ENCODE measurements around the gene LCT.

The LCT gene

DNA sequence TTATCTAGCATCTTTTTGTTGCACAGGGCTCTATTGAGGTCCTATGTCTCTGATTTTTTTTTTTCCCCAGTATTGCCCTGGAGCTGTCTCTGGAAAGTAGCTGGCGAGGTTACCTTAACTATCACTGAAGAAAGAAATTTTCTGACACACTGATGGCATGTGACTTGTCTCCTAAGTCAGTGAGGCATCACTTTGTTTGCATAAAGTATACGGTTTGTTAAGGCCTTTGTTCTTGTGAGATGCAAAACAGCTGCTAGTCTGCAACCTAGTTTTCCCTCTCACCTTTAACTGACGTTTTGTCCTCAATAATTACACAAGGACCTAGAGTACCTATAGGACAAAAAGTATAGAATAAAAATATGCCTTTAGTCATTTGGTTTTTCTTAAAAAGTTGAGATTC lies 53.5 kb downstream of the LCT start:
- Histone ChIP-seq H3K36me3 (ENCODE audit: insufficient read depth, insufficient read length, low read length) (peaks cover 72% of the 10 kb centered on the region), H3K27me3 (ENCODE audit: insufficient read depth, insufficient read length) (no peaks in the 10 kb centered on the region), H3K4me3 (ENCODE audit: insufficient read length, low read depth) (no peak overlapping the region), H3K9me3 (ENCODE audit: insufficient read depth, low read length) (no peaks in the 10 kb centered on the region), H3K4me1 (ENCODE audit: insufficient read depth, insufficient read length) (no peaks in the 10 kb centered on the region), H3K9ac (ENCODE audit: insufficient read length, low read depth) (no peak overlapping the region)
- TF ChIP-seq SUZ12 (IDR thresholded peaks at IDR 0.05; ENCODE audit: extremely low read depth, insufficient read depth, insufficient read length): no peak
- no peak for TF ChIP-seq YY1 (IDR thresholded peaks at IDR 0.05; ENCODE audit: insufficient read depth, insufficient read length)
- no peak for TF ChIP-seq ZNF274 (IDR thresholded peaks at IDR 0.05; ENCODE audit: low read depth, low read length)
- no peak for DNase-seq (ENCODE audit: low read depth, low spot score)

DNA sequence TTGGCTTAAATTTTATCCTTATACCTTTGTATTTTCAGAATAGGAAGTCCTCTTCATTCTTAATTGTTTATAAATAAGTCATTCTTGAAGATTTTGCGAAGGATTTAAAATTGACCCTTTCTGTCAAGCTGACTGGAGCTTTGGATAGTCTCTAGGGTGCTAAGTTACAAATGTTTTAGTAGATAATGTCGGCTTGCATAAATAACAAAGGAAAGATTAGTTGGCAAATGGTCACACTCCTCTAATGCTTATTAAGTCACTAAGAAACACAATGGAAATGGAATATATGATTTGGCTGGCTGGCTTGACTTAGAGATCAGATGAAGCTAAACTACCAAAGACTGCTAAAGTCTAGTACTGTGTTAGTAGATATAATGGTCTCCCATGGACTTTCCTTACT lies 54.8 kb downstream of the LCT start:
- Histone ChIP-seq H3K27me3 (ENCODE audit: insufficient read depth, insufficient read length) (no peaks in the 10 kb centered on the region), H3K36me3 (ENCODE audit: insufficient read depth, insufficient read length, low read length) (peaks cover 79% of the 10 kb centered on the region), H3K9me3 (ENCODE audit: insufficient read depth, low read length) (no peaks in the 10 kb centered on the region), H3K4me1 (ENCODE audit: insufficient read depth, insufficient read length) (no peaks in the 10 kb centered on the region), H3K4me3 (ENCODE audit: insufficient read length, low read depth) (no peak overlapping the region), H3K9ac (ENCODE audit: insufficient read length, low read depth) (no peak overlapping the region)
- TF ChIP-seq YY1 (IDR thresholded peaks at IDR 0.05; ENCODE audit: insufficient read depth, insufficient read length): no peak
- DNase-seq (ENCODE audit: low read depth, low spot score): no peak

DNA sequence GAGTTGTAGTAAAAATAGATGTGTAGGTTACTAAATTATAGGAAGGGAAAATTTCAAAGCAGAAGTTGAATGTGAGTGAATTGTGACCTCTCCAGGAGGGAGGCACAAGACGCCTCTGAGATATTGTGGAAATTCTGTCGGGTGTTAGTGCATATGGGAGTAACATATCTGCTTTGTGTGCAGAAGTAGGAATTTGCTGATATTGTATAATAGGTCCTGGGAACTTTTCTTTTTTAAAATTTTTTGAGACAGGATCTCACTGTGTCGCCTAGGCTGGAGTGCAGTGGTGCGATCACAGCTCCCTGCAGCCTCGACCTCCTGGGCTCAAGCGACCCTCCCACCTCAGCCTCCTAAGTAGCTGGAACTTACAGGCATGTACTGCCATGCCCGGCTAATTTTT lies 60.6 kb downstream of the LCT start:
- Histone ChIP-seq H3K4me1 (ENCODE audit: insufficient read depth, insufficient read length) (no peaks in the 10 kb centered on the region), H3K4me3 (ENCODE audit: insufficient read length, low read depth) (no peak overlapping the region), H3K9me3 (ENCODE audit: insufficient read depth, low read length) (no peaks in the 10 kb centered on the region), H3K36me3 (ENCODE audit: insufficient read depth, insufficient read length, low read length) (peaks cover 89% of the 10 kb centered on the region), H3K27me3 (ENCODE audit: insufficient read depth, insufficient read length) (no peaks in the 10 kb centered on the region), H3K9ac (ENCODE audit: insufficient read length, low read depth) (no peak overlapping the region)
- DNase-seq (ENCODE audit: low read depth, low spot score): no peak
- TF ChIP-seq ZNF274 (IDR thresholded peaks at IDR 0.05; ENCODE audit: low read depth, low read length) (no peak), YY1 (IDR thresholded peaks at IDR 0.05; ENCODE audit: insufficient read depth, insufficient read length) (no peak)

DNA sequence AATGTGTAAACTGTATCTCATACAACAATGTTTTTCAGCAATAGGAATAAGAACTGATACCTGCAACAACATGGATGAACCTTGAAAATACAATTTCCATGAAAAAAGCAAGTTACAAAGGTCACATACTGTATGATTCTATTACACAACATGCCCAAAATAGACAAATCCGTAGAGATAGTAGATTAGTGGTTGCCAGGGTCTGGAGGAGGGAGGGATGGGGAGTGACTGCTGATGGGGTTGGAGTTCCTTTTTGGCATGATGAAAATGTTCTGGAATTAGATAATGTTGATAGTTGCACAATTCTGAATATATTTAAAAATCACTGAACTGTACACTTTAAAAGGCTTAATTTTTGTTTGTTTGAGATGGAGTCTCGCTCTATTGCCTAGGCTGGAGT lies 61.6 kb downstream of the LCT start:
- no peaks in the 10 kb centered on the region for H3K27me3 ChIP-seq (ENCODE audit: insufficient read depth, insufficient read length)
- H3K4me1 ChIP-seq (ENCODE audit: insufficient read depth, insufficient read length): no peaks in the 10 kb centered on the region
- TF ChIP-seq YY1 (IDR thresholded peaks at IDR 0.05; ENCODE audit: insufficient read depth, insufficient read length): no peak
- no peak for TF ChIP-seq ZNF274 (IDR thresholded peaks at IDR 0.05; ENCODE audit: low read depth, low read length)
- no peak for TF ChIP-seq SUZ12 (IDR thresholded peaks at IDR 0.05; ENCODE audit: extremely low read depth, insufficient read depth, insufficient read length)
- peaks cover 89% of the 10 kb centered on the region for H3K36me3 ChIP-seq (ENCODE audit: insufficient read depth, insufficient read length, low read length)
- DNase-seq (ENCODE audit: low read depth, low spot score): no peak
- H3K4me3 ChIP-seq (ENCODE audit: insufficient read length, low read depth): no peak overlapping the region
- H3K9ac ChIP-seq (ENCODE audit: insufficient read length, low read depth): no peak overlapping the region
- H3K9me3 ChIP-seq (ENCODE audit: insufficient read depth, low read length): no peaks in the 10 kb centered on the region

DNA sequence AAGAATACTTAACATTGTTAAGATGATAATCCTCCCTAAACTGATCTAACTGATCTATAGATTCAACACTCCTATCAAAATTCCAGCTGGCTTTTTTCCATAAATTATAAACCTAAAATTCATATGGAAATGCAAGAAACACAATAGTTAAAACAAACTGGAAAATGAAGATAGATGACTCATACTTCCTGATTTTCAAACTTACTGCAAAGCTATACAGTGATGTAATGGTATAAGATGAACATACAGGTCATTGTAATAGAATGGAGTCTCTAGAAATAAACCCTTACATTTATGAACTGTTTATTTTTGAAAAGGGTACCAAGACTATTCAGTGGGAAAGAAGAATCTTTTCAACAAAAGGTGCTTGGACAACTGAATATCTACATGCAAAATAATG lies 63.1 kb downstream of the LCT start:
- no peak for TF ChIP-seq YY1 (IDR thresholded peaks at IDR 0.05; ENCODE audit: insufficient read depth, insufficient read length)
- TF ChIP-seq ZNF274 (IDR thresholded peaks at IDR 0.05; ENCODE audit: low read depth, low read length): no peak
- Histone ChIP-seq H3K27me3 (ENCODE audit: insufficient read depth, insufficient read length) (no peaks in the 10 kb centered on the region), H3K4me1 (ENCODE audit: insufficient read depth, insufficient read length) (no peaks in the 10 kb centered on the region), H3K36me3 (ENCODE audit: insufficient read depth, insufficient read length, low read length) (peaks cover 87% of the 10 kb centered on the region), H3K9me3 (ENCODE audit: insufficient read depth, low read length) (no peaks in the 10 kb centered on the region), H3K9ac (ENCODE audit: insufficient read length, low read depth) (no peak overlapping the region), H3K4me3 (ENCODE audit: insufficient read length, low read depth) (no peak overlapping the region)
- DNase-seq (ENCODE audit: low read depth, low spot score): no peak

DNA sequence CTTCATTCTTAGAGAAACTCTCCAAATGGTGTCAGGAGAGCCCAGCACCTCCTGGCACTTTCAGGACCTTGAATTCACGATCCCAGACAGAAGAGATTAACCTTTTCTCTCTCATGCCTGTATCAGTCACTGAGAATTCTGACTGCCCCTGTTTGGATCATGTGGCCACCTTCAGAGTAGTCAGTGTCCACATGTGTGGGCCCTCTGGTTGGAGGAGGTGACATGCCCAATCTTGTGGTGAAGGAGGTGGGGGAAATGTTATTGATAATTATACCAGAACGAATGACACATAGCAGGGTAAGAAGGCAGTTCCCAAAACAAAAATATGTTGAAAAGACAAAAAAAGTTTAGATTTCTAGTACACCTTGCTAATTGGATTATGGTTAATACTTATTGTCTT lies 63.7 kb downstream of the LCT start:
- H3K4me3 ChIP-seq (ENCODE audit: insufficient read length, low read depth): no peak overlapping the region
- TF ChIP-seq ZNF274 (IDR thresholded peaks at IDR 0.05; ENCODE audit: low read depth, low read length) (no peak), YY1 (IDR thresholded peaks at IDR 0.05; ENCODE audit: insufficient read depth, insufficient read length) (no peak), SUZ12 (IDR thresholded peaks at IDR 0.05; ENCODE audit: extremely low read depth, insufficient read depth, insufficient read length) (no peak)
- H3K9ac ChIP-seq (ENCODE audit: insufficient read length, low read depth): no peak overlapping the region
- H3K27me3 ChIP-seq (ENCODE audit: insufficient read depth, insufficient read length): no peaks in the 10 kb centered on the region
- peaks cover 87% of the 10 kb centered on the region for H3K36me3 ChIP-seq (ENCODE audit: insufficient read depth, insufficient read length, low read length)
- no peaks in the 10 kb centered on the region for H3K4me1 ChIP-seq (ENCODE audit: insufficient read depth, insufficient read length)
- no peaks in the 10 kb centered on the region for H3K9me3 ChIP-seq (ENCODE audit: insufficient read depth, low read length)
- DNase-seq (ENCODE audit: low read depth, low spot score): no peak

DNA sequence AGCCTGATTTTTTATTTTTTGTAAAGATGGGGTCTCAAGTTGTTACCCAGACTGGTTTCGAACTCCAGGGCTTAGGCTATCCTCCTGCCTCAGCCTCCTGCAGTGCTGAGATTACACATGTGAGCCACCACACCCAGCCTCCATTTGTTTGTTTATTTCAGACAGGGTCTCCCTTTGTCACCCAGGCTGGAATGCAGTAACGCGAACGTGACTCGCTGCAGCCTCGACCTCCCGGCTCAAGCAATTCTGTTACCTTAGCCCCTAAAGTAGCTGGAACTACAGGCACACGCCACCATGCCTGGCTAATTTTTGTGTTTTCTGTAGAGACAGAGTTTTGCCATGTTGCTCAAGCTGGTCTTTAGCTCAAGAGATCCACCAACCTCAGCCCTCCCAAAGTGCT lies 68.1 kb downstream of the LCT start:
- no peak for DNase-seq (ENCODE audit: low read depth, low spot score)
- no peaks in the 10 kb centered on the region for H3K27me3 ChIP-seq (ENCODE audit: insufficient read depth, insufficient read length)
- no peaks in the 10 kb centered on the region for H3K9me3 ChIP-seq (ENCODE audit: insufficient read depth, low read length)
- H3K4me3 ChIP-seq (ENCODE audit: insufficient read length, low read depth): no peak overlapping the region
- H3K9ac ChIP-seq (ENCODE audit: insufficient read length, low read depth): no peak overlapping the region
- peaks cover 77% of the 10 kb centered on the region for H3K36me3 ChIP-seq (ENCODE audit: insufficient read depth, insufficient read length, low read length)
- TF ChIP-seq ZNF274 (IDR thresholded peaks at IDR 0.05; ENCODE audit: low read depth, low read length) (no peak), SUZ12 (IDR thresholded peaks at IDR 0.05; ENCODE audit: extremely low read depth, insufficient read depth, insufficient read length) (no peak), YY1 (IDR thresholded peaks at IDR 0.05; ENCODE audit: insufficient read depth, insufficient read length) (no peak)
- H3K4me1 ChIP-seq (ENCODE audit: insufficient read depth, insufficient read length): no peaks in the 10 kb centered on the region

DNA sequence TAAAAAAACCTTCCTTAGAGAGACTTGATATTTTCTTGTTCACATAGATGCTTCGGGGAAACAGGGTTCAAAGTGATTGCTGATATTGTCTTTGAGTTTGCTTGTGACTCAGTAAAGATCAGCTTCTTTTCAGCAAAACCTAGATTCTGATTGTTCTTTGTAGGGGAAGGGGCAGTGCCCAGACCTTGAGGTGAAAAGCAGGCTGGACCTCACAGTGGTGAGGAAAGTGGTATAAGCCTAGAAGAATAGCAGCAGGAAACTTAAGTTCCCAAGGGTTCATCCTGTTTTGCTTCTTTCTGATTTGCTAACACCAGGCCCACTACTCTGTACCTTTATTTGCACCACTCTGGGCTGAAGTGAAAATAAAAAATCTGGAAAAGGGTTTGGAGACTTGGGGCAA lies 74.5 kb downstream of the LCT start:
- H3K4me3 ChIP-seq (ENCODE audit: insufficient read length, low read depth): no peak overlapping the region
- peaks cover 79% of the 10 kb centered on the region for H3K36me3 ChIP-seq (ENCODE audit: insufficient read depth, insufficient read length, low read length)
- no peak for DNase-seq (ENCODE audit: low read depth, low spot score)
- no peaks in the 10 kb centered on the region for H3K4me1 ChIP-seq (ENCODE audit: insufficient read depth, insufficient read length)
- no peak overlapping the region for H3K9ac ChIP-seq (ENCODE audit: insufficient read length, low read depth)
- no peaks in the 10 kb centered on the region for H3K27me3 ChIP-seq (ENCODE audit: insufficient read depth, insufficient read length)
- TF ChIP-seq SUZ12 (IDR thresholded peaks at IDR 0.05; ENCODE audit: extremely low read depth, insufficient read depth, insufficient read length) (no peak), YY1 (IDR thresholded peaks at IDR 0.05; ENCODE audit: insufficient read depth, insufficient read length) (no peak)
- H3K9me3 ChIP-seq (ENCODE audit: insufficient read depth, low read length): no peaks in the 10 kb centered on the region
